ENCODE data around the gene GGT6.

DNA sequence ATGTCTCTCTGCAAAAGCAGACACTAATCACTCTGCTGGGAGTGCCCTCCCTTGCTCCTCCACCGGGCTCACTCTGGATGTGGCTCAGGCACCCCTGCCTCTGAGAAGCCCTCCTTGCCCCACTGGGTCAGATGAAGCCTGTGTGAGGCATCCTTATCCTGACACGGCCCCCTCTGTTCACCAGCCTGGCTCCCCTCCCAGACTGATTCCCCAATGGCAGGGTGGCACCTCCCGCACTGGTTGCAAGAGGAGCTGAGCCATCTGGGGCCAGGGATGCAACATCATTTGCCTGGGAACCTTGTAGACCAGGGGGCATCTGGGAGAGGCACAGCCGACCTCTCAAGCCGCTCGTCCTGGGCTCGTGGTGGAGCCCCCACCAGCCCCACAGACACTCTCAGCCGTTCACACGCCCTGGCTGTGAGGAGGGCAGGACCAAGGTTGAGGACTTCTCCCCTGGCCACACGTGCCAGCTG is 30.6 kb upstream of the GGT6 start:
- TF ChIP-seq, protein P1, sequence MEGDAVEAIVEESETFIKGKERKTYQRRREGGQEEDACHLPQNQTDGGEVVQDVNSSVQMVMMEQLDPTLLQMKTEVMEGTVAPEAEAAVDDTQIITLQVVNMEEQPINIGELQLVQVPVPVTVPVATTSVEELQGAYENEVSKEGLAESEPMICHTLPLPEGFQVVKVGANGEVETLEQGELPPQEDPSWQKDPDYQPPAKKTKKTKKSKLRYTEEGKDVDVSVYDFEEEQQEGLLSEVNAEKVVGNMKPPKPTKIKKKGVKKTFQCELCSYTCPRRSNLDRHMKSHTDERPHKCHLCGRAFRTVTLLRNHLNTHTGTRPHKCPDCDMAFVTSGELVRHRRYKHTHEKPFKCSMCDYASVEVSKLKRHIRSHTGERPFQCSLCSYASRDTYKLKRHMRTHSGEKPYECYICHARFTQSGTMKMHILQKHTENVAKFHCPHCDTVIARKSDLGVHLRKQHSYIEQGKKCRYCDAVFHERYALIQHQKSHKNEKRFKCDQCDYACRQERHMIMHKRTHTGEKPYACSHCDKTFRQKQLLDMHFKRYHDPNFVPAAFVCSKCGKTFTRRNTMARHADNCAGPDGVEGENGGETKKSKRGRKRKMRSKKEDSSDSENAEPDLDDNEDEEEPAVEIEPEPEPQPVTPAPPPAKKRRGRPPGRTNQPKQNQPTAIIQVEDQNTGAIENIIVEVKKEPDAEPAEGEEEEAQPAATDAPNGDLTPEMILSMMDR (conservative IDR thresholded peaks at IDR 0.05; ENCODE audit: low read depth, low read length), result no peak
- TF ChIP-seq EZH2 (IDR thresholded peaks at IDR 0.05; ENCODE audit: low read length, unreplicated experiment) (no peak), EZH2phosphoT487 (IDR thresholded peaks at IDR 0.05; ENCODE audit: borderline replicate concordance, low read length) (no peak)

All from PC-3 (cell line).